ENCODE results near the gene IP6K2.

DNA sequence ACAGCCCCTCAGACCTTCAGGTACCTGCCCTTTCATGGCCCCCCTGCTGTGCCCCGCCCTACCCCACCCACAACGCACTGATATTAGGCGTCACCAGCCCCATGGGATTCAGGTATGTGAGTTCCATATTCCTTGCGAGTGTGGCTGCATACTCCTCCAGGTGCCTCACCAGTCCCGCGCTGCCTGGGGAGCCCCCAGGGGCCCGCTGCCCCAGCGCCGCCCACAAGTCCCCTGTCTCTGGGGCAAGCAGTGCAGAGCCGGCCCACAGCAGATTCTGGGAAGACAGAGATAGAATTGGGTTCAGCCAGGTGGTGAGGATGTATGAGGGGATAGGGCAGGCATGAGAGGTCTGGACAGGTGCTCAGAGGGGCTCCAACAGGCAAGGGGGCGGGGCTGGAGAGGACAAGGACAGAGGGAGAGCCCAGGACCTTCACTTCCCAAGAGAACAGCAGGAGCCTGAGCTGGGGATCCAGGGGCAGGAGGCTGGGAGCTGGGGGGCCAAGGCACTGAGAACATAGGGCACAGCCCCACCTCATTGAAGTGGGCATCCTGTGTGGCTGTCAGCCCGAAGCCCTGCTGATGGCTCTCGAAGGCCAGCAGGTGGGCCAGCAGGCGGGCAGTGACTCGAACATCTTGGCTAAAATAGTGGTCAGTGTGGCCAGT, 68.7 kb downstream of the IP6K2 start:
- TF ChIP-seq POLR2A (IDR thresholded peaks at IDR 0.05), result no peak
- no peak for TF ChIP-seq EP300 (IDR thresholded peaks at IDR 0.05)
- no peak for TF ChIP-seq POLR2AphosphoS5 (IDR thresholded peaks at IDR 0.05)
- TF ChIP-seq, protein P1, sequence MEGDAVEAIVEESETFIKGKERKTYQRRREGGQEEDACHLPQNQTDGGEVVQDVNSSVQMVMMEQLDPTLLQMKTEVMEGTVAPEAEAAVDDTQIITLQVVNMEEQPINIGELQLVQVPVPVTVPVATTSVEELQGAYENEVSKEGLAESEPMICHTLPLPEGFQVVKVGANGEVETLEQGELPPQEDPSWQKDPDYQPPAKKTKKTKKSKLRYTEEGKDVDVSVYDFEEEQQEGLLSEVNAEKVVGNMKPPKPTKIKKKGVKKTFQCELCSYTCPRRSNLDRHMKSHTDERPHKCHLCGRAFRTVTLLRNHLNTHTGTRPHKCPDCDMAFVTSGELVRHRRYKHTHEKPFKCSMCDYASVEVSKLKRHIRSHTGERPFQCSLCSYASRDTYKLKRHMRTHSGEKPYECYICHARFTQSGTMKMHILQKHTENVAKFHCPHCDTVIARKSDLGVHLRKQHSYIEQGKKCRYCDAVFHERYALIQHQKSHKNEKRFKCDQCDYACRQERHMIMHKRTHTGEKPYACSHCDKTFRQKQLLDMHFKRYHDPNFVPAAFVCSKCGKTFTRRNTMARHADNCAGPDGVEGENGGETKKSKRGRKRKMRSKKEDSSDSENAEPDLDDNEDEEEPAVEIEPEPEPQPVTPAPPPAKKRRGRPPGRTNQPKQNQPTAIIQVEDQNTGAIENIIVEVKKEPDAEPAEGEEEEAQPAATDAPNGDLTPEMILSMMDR (IDR thresholded peaks at IDR 0.05), result no peak

All from sigmoid colon (tissue), 4 donors.